ENCODE results near the gene MTAP. TPM values are rescaled to one million over a fixed set of nuclear protein-coding genes. Genes with fewer than 3 reads are reported as not detected.
A peak's percentile ranks its signal among the peaks of the same experiment; 100 is the strongest.

The MTAP gene
- total RNA-seq, 1 donor from 2014 or later = 42.5 TPM

DNA sequence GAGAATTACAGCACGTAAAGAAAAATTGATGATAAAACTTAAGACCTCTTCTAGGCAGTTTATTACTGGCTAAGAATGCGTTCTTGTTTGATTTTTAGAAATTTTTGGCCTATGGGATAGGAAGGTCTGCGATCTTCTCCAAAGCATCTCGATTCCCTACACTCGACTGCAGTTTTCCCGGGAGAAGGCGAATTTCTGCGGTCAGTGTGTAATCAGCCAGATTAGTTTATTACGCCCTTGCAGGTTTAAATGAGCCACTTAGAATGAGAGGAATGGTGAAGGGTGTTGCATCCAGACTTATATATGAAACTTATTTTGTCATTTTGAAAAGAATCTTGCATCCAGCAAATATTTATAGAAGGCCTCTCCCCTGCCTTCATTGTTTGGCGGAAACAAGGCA is 1.2 kb downstream of the MTAP start:
- H3K27ac Mint-ChIP-seq (ENCODE audit: unreplicated experiment) = peak overlapping the region; percentile 94
- no peaks in the 10 kb centered on the region for H3K36me3 Mint-ChIP-seq (ENCODE audit: unreplicated experiment)
- DNase-seq (ENCODE audit: extremely low spot score, unreplicated experiment) = no peak
- H3K27me3 Mint-ChIP-seq (ENCODE audit: unreplicated experiment) = peaks cover 16% of the 10 kb centered on the region
- H3K4me1 Mint-ChIP-seq (ENCODE audit: unreplicated experiment) = peaks cover 34% of the 10 kb centered on the region
- peak overlapping the region; percentile 99 for H3K4me3 Mint-ChIP-seq (ENCODE audit: unreplicated experiment)
- no peaks in the 10 kb centered on the region for H3K9me3 Mint-ChIP-seq (ENCODE audit: unreplicated experiment)
- TF ChIP-seq CTCF (IDR thresholded peaks at IDR 0.05) = no peak

DNA sequence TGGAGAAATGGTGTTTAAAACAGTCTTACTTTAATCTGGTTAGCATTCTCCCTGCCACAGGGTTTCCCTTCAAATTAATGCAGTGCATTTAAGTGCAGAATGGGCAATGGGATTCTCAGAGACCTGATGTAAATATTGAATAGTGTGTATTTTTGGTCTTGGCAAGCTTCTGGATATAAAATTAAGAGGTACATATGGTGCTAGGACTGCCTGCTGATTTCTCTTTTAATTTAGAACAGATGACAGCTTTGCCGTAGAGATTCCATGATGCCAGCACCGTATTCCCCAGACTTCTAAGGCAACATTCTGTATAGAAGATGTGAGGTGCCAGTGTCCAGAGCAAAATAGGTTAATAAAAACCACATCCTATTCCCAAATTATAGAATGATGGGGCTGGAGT is 1.9 kb downstream of the MTAP start:
- peaks cover 34% of the 10 kb centered on the region for H3K4me1 Mint-ChIP-seq (ENCODE audit: unreplicated experiment)
- H3K36me3 Mint-ChIP-seq (ENCODE audit: unreplicated experiment) = peaks cover 3% of the 10 kb centered on the region
- no peak for DNase-seq (ENCODE audit: extremely low spot score, unreplicated experiment)
- no peak for TF ChIP-seq CTCF (IDR thresholded peaks at IDR 0.05)
- H3K27me3 Mint-ChIP-seq (ENCODE audit: unreplicated experiment) = peaks cover 9% of the 10 kb centered on the region
- H3K9me3 Mint-ChIP-seq (ENCODE audit: unreplicated experiment) = no peaks in the 10 kb centered on the region
- H3K27ac Mint-ChIP-seq (ENCODE audit: unreplicated experiment) = no peak overlapping the region
- peak overlapping the region; percentile 99 for H3K4me3 Mint-ChIP-seq (ENCODE audit: unreplicated experiment)

GRCh38 chr9:21804791-21805190 is 2.4 kb downstream of the MTAP start:
- H3K27ac Mint-ChIP-seq (ENCODE audit: unreplicated experiment) = no peak overlapping the region
- no peak overlapping the region for H3K4me3 Mint-ChIP-seq (ENCODE audit: unreplicated experiment)
- peaks cover 34% of the 10 kb centered on the region for H3K4me1 Mint-ChIP-seq (ENCODE audit: unreplicated experiment)
- peaks cover 3% of the 10 kb centered on the region for H3K36me3 Mint-ChIP-seq (ENCODE audit: unreplicated experiment)
- TF ChIP-seq CTCF (IDR thresholded peaks at IDR 0.05) = no peak
- no peak for DNase-seq (ENCODE audit: extremely low spot score, unreplicated experiment)
- H3K27me3 Mint-ChIP-seq (ENCODE audit: unreplicated experiment) = peaks cover 5% of the 10 kb centered on the region
- no peaks in the 10 kb centered on the region for H3K9me3 Mint-ChIP-seq (ENCODE audit: unreplicated experiment)

DNA sequence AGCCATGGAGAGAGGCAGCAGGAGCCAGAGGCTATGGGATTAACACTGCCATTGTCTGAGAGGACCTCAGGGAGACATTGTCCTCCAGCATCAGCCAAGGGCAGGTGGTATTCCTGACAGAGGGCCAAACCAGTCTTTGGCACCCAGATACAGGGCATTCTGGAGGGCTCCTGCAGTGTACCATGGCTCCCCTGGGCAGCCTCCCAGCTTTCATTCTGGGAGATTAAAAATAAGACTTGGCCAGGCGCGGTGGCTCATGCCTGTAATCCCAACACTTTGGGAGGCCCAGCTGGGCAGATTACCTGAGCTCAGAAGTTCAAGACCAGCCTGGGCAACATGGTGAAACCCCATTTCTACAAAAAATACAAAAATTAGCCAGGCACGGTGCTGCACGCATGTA is 4.2 kb downstream of the MTAP start:
- H3K4me3 Mint-ChIP-seq (ENCODE audit: unreplicated experiment) = no peak overlapping the region
- DNase-seq (ENCODE audit: extremely low spot score, unreplicated experiment) = no peak
- no peak for TF ChIP-seq CTCF (IDR thresholded peaks at IDR 0.05)
- no peak overlapping the region for H3K27ac Mint-ChIP-seq (ENCODE audit: unreplicated experiment)
- H3K9me3 Mint-ChIP-seq (ENCODE audit: unreplicated experiment) = no peaks in the 10 kb centered on the region
- no peaks in the 10 kb centered on the region for H3K27me3 Mint-ChIP-seq (ENCODE audit: unreplicated experiment)
- H3K4me1 Mint-ChIP-seq (ENCODE audit: unreplicated experiment) = peaks cover 35% of the 10 kb centered on the region
- H3K36me3 Mint-ChIP-seq (ENCODE audit: unreplicated experiment) = peaks cover 5% of the 10 kb centered on the region

- Mint-ChIP-seq H3K27me3 (ENCODE audit: unreplicated experiment) (no peaks in the 10 kb centered on the region), H3K4me3 (ENCODE audit: unreplicated experiment) (no peak overlapping the region), H3K4me1 (ENCODE audit: unreplicated experiment) (peaks cover 21% of the 10 kb centered on the region), H3K36me3 (ENCODE audit: unreplicated experiment) (peaks cover 8% of the 10 kb centered on the region), H3K27ac (ENCODE audit: unreplicated experiment) (no peak overlapping the region), H3K9me3 (ENCODE audit: unreplicated experiment) (no peaks in the 10 kb centered on the region)
- TF ChIP-seq CTCF (IDR thresholded peaks at IDR 0.05) = no peak
- no peak for DNase-seq (ENCODE audit: extremely low spot score, unreplicated experiment)
These were observed 8.0 kb downstream of the MTAP start for GRCh38 chr9:21810388-21810787.
